Measurements from ENCODE around the gene PTPRN2.

The PTPRN2 gene

GRCh38 chr7:158489462-158490155 is 98.0 kb downstream of the PTPRN2 start:
- no peak for DNase-seq (ENCODE audit: low read depth)

GRCh38 chr7:158488181-158488971 is 99.2 kb downstream of the PTPRN2 start:
- no peak for DNase-seq (ENCODE audit: low read depth)

- DNase-seq (ENCODE audit: low read depth), result no peak
Observed at GRCh38 chr7:158487631-158488151, 99.9 kb downstream of the PTPRN2 start.

GRCh38 chr7:158486919-158487318 is 100.7 kb downstream of the PTPRN2 start:
- DNase-seq (ENCODE audit: low read depth), result no peak

- no peak for DNase-seq (ENCODE audit: low read depth)
Observed at GRCh38 chr7:158484801-158485531, 102.7 kb downstream of the PTPRN2 start.

- DNase-seq (ENCODE audit: low read depth), result no peak
Observed at GRCh38 chr7:158482480-158482879, 105.1 kb downstream of the PTPRN2 start.

- DNase-seq (ENCODE audit: low read depth), result no peak
Observed at GRCh38 chr7:158479664-158480025, 108.0 kb downstream of the PTPRN2 start.

- DNase-seq (ENCODE audit: low read depth), result no peak
Observed at GRCh38 chr7:158479021-158479663, 108.5 kb downstream of the PTPRN2 start.

- no peak for DNase-seq (ENCODE audit: low read depth)
Observed at GRCh38 chr7:158477866-158478265, 109.8 kb downstream of the PTPRN2 start.

GRCh38 chr7:158476331-158476932 is 111.2 kb downstream of the PTPRN2 start:
- no peak for DNase-seq (ENCODE audit: low read depth)

GRCh38 chr7:158475679-158476052 is 112.0 kb downstream of the PTPRN2 start:
- DNase-seq (ENCODE audit: low read depth), result no peak

GRCh38 chr7:158475036-158475678 is 112.5 kb downstream of the PTPRN2 start:
- DNase-seq (ENCODE audit: low read depth), result no peak

GRCh38 chr7:158474488-158474887 is 113.1 kb downstream of the PTPRN2 start:
- no peak for DNase-seq (ENCODE audit: low read depth)

- no peak for DNase-seq (ENCODE audit: low read depth)
Observed at GRCh38 chr7:158473946-158474345, 113.7 kb downstream of the PTPRN2 start.

GRCh38 chr7:158473221-158473620 is 114.4 kb downstream of the PTPRN2 start:
- DNase-seq (ENCODE audit: low read depth), result no peak

- no peak for DNase-seq (ENCODE audit: low read depth)
Observed at GRCh38 chr7:158472596-158472995, 115.0 kb downstream of the PTPRN2 start.

GRCh38 chr7:158471716-158472115 is 115.9 kb downstream of the PTPRN2 start:
- no peak for DNase-seq (ENCODE audit: low read depth)

GRCh38 chr7:158470336-158470735 is 117.3 kb downstream of the PTPRN2 start:
- no peak for DNase-seq (ENCODE audit: low read depth)

- DNase-seq (ENCODE audit: low read depth), result no peak
Observed at GRCh38 chr7:158469396-158470051, 118.1 kb downstream of the PTPRN2 start.

GRCh38 chr7:158468700-158469296 is 118.8 kb downstream of the PTPRN2 start:
- DNase-seq (ENCODE audit: low read depth), result no peak

All from stimulated activated CD4-positive, alpha-beta T cell treated with anti-CD3 and anti-CD28 coated beads, Interleukin-2, amount 100 ng/mL, for 4 hours (primary cell).